ACHN (cell line): ENCODE data around the gene TMEM141.

Experiments used
- DNase-seq: peaks from one replicate; pipeline ENCODE4 v3.0.0-alpha.2; 2015
- in situ Hi-C: cut with HindIII; loops from 2 replicates; pipeline ENCODE4 v1.10.0; 2017; ENCODE audit warnings: low sequenced_read_pairs, low pct_ligation_motif_present, low pct_unique_long_range_greater_than_20kb

Gene TMEM141

DNA sequence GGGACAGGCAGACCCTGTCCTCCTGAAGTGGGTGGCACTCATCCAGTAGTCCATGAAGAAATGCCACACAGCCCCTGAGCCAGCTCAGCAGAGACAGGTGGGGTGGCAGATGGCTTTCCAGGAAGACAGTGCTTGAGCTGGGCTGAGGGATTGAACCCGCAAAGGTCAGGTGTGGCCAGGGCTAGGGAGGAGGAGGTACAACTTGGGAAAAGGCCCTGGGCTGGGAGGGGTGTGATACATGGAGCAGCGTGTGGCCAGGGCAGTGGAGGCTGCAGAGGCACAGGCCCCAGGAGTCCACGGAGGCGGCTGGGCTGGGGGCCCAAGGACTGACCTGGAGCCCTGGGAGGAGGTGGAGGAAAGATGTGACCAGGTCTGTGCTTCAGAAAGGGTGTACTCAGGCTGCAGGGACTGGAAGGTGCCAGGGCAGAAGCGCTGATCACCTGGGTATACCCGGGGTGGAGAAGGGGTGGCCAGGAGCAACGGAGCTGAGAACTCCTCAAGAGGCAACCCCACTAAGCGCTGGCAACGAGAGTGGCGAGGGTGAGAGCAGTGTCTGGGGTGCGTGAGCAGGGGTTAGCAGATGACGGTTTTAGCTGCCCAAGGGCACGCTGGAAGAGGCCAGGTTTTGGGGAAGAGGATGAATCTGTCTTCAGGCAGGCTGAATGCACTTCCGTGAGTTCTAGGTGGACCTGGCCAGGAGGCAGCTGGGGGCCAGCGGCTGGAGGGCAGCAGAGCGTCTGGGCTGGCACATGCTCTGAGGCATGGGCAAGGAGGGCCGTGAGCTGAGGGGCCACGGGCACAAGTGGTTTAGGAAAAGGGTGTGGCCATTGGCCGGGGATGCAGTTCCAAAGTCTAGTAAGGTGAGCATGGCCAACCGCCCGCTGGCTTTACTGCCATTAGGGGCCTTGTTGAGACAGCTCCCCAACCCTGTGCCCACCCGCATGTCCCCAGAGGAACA lies 12.7 kb downstream of the TMEM141 start:
- DNase-seq = no peak
- in situ Hi-C loops = no loop called here

DNA sequence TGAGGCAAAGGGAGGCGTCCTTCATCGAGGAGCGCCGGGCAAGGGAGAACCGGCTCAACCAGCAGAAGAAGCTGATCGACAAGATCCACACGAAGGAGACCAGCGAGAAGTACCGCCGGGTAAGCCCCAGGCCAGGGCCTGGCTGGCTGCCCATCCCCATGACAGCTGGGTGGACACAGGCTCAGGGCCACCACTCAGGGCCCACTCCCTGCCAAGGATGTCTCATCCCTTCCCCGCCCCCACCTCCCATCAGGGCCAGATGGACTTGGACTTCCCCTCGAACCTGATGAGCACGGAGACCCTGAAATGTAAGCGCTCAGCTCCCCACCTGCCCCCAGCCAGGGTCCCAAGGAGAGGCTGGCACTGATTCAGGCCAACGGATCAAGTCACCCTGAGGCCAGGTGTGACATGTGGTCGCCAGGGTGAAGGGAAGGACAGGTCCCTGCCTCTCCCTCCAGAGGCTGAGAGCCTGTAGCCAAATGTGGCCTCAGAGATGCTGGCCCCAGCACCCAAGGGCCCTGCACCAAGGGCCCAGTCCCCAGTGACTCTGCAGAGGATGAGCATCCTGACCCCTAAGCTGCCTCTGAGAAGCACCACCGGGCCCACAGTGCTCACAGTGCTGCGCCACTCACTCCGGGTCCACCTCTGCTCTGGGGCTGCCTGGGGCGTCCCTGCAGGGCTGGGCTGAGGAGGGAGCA lies 13.5 kb downstream of the TMEM141 start:
- no peak for DNase-seq
- in situ Hi-C loops = no loop called here

DNA sequence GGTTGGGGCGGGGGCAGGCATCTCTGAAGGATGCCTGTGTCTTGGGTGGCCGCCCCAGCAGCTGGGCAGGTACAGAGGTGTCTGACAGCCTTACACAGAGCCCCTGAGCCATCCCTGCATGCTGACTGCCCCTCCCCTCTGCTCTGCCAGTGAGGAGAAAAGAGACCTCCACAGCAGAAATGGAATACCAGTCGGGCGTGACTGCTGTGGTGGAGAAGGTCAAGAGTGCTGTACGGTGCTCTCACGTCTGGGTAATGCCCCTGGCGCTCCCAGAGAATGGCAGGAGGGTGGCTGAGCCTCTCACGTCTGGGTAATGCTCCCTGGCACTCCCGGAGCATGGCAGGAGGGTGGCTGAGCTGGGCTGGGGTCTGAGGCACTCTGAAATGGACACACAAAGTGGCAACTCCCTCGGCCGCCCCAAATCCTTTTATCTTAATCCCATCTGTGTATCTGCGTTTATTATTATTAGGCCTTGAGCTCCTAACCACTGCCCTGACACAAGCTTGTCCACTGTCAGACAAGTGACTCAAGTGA lies 14.1 kb downstream of the TMEM141 start:
- in situ Hi-C loops = no loop called here
- no peak for DNase-seq

DNA sequence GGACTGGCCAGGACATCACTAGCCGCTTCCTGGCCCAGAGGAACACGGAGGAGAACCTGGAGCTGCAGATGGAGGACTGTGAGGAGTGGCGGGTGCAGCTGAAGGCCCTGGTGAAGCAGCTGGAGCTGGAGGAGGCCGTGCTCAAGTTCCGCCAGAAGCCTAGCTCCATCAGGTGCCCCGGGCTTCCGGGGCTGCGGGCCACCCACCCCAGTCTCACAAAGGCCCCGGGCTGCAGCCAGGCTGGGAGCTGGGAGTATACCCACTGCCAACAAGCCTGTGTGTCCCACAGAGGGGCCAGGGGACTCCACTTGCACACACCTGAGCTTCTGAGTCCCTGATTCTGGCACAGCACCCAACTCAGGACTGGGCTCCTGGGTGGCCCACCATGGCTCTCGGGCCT lies 14.9 kb downstream of the TMEM141 start:
- no peak for DNase-seq
- in situ Hi-C loops = no loop called here

DNA sequence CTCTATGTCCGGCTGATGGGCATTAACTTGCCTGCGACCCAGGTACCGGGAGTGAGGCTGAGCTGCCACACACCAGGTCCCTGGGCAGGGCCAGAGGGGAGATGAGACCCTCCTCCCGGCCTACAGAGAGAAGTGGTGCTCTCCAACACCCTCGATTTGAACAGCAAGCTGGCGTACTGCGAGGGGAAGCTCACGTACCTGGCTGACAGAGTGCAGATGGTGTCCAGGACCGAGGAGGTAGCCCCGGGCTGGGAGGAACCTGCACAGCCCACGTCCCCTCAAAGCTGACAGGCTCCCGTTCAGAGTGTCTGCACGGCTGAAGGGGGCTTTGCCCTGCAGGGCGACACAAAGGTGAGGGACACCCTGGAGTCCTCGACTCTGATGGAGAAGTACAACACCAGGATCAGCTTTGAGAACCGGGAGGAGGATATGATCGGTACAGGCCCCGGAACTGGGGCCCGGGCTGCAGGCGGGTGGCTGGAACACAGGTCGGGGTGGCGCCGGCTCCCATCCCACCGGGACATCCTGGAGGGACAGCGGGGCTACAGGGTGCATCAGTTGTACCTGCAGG lies 15.6 kb downstream of the TMEM141 start:
- in situ Hi-C loops = no loop called here
- DNase-seq = no peak

DNA sequence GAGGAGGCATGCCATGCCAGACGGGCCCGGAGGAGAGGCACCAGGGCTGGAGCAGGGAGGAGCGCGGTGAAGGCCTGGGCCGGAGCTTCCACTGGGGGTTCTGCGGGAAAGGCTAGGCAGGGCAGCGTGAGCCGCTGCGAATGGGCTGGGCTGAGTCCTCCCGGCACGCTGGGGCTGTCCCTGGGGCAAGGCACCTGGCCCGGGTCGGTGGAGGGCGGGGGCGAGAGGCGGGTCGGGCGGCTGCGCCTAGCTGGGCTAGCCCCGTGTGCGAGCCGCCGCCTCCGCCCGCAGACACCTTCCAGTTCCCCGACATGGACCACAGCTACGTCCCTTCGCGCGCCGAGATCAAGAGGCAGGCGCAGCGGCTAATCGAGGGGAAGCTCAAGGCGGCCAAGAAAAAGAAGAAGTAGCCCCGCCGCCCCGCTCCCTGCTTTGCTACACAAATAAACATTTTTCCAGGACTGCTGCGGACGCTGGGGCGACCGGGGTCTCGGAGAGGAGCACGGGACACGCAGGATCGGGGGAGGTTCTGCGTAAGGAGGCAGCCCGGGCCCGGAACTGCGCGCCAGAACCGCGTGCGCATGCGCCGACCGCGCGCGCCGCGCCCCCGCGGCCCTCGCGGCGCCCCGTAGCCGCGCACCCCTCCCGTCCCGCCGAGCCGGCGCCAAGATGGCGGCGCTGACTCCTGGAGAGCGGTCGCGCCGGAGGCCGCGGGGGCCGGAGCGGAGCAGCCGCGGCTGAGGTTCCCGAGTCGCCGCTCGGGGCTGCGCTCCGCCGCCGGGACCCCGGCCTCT lies 16.3 kb downstream of the TMEM141 start, which contains the start of gene RABL6:
TSS of gene RABL6 (plus strand) at position 668 of the 794 bp plus-strand sequence. CDS start 249 bp downstream, outside the sequence.
- in situ Hi-C loops = no loop called here

DNA sequence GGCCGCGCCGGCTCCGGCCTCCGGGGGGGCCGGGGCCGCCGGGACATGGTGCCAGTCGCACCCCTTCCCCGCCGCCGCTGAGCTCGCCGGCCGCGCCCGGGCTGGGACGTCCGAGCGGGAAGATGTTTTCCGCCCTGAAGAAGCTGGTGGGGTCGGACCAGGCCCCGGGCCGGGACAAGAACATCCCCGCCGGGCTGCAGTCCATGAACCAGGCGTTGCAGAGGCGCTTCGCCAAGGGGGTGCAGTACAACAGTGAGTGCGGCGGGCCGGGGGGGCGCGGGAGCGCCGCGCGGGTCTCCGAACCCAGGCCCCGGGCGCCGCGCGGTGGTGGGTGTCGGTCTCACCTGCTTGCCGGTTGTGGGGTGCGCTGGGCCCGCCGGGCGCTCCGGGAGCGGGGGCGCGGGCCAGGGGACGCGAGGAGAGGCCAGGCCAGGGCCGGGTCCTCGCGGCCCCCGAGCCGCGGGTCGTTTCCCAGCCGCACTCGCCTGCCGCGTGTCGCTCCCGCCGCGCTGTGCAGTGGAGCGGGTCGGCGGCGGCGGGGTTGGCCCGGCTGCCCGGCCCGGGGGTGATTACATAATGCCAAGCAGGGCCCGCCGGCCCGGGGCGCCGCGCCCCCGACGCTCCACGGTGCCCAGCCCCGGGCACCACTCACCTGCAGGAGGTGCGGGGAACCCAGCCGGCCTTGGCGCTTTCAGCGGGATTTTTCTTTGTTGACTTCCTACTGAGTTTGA lies 17.1 kb downstream of the TMEM141 start:
- peak; percentile 24 for DNase-seq

More for the DNA sequence above, 16.3 kb downstream of the TMEM141 start, which contains the start of gene RABL6:
- peak; percentile 74 for DNase-seq

DNA sequence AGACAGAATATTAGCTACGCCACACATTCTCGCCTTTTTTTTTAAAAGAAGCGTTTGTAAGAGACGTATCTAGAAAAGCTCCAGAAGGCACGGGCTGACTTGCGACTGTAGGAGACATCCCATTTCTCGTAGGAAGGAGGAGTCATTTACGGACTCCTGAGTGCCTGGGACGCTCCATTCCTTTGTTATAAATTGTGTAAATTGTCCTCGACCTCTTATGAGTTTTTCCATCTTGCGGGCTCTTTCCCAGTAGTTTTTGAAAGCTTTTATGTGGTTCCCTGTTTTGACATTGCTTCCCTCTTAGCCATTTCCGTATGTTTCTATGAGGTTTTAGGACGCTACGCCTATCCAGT lies 17.6 kb downstream of the TMEM141 start:
- peak; percentile 25 for DNase-seq
- in situ Hi-C loops = no loop called here

More for the DNA sequence above, 17.1 kb downstream of the TMEM141 start:
- in situ Hi-C loops = no loop called here

DNA sequence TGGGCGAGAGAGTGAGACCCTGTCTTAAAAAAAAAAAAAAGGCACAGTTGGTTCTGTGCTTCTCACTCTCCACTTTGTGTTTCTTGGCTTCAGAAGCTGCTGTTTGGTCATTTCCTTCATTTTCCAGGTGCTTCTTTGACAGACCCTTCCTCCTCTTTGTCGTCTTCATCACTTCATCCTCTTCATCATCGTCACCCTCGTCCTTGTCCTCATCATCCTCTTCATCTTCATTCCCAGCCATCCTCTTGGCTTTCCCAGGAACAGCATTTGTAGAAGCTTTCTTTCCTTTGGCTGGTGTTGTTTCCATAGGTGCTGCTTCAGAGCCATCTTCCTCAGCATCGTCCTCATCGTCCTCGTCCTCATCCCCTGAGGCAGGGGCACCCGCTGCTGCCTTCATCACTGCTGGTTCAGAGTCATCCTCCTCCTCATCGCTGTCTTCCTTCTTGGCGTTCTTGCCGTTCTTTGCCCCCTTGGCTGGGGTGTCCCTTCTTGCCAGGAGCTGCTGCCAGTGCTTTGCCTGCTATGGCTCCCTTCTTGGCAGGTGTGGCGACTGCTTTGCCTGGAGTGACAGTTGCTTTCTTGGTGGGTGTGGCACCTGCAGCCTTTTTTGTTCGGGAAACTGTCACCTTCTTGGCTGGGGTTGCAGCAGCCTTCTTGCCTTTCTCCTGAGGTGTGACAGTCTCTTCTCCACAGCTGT lies 23.7 kb downstream of the TMEM141 start:
- no peak for DNase-seq
- in situ Hi-C loops = no loop called here

DNA sequence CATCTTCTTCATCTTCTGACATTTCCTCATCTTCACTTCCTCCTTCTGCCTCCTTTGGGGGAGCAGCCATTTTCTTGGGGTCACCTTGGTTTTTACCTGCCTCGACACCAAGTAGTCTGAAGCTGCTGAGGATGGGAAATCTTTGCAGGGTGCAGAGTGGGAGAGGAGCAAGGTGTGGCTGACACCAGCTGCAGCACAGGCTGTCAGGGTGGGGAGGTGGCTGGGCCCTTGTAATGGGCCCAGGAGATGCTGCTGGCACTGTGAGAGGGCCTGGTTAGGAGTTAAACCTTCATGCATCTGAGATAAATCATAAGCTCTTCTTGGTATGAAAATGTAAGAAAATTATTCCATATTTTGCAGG lies 24.3 kb downstream of the TMEM141 start:
- no peak for DNase-seq
- in situ Hi-C loops = no loop called here

DNA sequence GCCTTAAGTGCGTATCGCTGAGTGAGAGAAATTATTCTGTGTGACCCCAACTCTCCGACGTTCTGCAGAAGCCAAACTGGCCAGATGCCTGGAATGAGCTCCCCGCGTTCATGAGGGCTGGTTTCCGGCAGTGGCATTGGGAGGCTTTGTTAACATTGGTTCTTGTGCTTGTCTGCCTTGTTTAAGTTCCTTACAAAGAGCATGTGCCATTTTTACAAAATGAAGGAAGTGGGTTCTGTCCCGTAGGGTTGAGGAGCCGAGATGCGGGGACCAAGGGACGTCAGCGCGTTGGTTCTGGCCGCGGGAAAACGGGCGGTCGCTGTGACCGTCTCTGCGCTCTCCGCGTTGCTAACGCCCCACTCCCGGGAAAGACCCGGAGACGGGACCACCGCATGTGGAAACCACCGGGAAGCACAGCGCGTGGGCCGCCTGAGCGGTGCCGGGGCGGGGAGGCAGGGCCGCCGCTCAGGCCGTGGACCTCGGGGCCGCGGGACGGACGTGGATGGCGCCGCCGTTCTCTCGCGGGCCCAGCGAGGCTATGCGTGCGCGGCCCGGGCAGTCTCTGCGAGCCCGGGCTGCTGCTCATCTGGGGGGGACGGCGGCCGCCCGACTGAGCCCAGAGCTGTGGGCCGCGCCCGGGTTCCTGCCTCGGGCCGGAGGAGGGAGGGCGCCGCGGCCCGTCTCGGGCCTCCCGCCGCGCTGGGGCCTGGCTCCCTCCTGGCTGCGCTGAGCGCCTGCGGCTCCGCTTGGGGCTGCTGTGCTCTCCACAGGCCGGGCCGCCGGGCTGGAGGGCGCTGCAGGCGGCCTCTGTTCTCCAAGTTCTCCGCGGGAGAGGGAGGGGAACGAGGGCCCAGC lies 30.1 kb downstream of the TMEM141 start:
- no peak for DNase-seq
- in situ Hi-C loops = no loop called here

DNA sequence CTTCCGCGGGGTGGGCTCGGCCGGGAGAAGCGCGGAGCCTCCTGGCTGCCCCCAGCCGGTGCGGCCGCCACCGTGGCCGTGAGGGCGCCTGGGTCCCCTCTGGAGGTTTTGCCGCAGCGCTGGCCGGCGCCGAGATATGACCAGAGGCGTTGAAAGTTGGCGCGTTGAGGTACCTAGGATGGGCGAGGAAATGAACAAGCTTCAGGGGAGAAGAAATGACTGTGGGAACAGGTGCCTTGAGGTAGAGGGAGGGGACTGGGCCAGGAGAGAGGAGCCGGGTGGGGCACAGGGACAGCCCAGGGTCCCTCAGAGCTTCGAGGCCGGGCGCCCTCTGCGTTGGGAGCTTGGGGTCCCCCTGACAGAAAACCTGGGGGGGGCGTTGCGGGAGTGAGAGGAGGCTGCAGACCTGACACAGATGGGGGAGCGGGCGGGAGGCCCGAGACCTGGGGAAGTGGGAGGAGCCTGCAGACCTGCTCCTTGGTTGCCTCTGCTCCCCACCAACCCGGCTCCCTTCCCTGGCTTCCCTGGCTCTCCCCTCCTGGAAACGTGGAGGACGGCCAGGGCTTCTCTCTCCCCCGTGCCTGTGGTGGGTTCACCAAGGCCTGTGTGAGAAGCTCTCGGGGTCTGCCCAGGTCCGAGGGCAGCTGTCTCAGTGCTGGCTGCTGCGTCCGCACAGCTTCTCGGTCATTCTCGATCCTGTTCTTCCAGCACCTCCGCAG lies 30.8 kb downstream of the TMEM141 start:
- no peak for DNase-seq
- in situ Hi-C loops = no loop called here

DNA sequence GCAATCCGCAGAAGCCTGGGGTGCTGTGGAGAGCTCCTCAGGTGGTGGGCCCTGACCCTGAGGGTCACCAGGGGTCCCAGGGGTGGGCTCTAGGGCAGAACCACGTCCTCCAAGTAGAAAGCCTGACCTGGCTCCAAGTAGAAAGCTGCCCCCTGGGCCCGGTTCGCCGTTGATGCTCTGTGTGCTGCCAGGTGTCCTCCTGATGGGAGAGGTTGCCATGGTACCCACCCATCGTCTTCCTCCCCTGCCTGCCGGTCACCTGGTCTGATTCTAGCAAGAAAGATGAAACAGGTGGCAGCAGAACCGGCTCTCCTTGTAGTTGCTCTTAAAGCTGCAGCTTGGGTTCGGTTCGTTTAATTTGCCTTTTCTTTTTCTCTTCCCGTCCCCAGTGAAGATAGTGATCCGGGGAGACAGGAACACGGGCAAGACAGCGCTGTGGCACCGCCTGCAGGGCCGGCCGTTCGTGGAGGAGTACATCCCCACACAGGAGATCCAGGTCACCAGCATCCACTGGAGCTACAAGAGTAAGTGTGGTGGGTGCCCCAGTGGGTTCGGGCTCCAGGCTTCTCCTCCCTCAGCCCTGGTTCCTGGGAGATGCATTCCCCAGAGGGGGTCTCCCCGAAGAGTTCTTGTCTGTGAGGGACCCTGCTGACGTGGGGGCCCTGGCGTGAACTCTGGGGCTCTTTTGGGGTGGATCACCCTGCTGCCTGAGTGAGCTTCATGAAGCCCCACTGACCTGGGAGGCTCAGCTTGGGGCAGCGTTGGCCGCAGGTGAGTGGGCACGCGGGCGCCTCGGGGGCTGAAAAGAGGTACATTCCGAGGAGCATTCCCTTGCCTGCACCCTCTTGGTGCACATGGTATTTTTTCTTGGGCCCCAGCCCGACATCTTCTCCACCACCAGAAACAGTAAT lies 32.2 kb downstream of the TMEM141 start:
- in situ Hi-C loops = no loop called here
- DNase-seq = no peak

DNA sequence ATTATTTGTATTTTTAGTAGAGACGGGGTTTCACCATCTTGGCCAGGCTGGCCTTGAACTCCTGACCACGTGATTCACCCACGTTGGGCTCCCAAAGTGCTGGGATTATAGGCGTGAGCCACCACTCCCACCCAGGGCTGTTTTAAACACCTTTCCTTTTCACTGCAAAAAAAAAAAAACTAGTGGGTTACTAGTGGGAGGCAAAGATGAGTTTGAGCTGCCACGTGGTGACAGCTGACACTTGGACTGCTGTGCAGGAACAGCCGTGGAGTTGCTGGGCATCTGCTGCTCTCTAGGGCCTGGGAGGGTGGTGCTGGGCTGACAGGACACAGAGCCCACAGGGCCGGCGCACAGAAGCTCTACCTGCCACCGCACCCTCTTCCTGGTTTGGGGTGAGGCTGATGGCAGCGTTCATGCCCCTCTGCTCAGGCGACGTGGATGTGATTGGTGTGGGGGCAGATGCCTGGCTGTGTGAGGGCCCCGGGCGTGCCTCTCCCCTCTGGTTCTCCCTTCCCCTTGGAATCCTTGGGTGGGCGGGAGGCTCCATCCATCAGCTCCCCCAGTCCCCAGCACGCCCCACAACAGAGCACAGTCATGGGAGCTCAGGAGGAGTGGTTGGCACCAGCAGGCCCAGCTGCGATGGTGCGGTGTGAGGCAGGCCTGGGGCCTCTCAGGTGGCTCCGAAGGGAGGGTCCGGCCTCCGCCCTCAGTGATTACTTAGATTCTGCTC lies 33.5 kb downstream of the TMEM141 start:
- in situ Hi-C loops = no loop called here
- no peak for DNase-seq
